ENCODE data around the gene PRPH. TPM values are rescaled to one million over a fixed set of nuclear protein-coding genes. Genes with fewer than 3 reads are reported as not detected.
"Not testable (repeated sequence)": the region's sequence is repeated elsewhere in the genome, so short reads cannot be mapped to it uniquely, and the experiment has no call there.

The PRPH gene
- total RNA-seq, 1 experiment from 2014 or later, result 0.11 TPM

GRCh38 chr12:49298160-49298559, 3.2 kb downstream of the PRPH start:
- DNase-seq (ENCODE audit: low read depth), result no peak

DNA sequence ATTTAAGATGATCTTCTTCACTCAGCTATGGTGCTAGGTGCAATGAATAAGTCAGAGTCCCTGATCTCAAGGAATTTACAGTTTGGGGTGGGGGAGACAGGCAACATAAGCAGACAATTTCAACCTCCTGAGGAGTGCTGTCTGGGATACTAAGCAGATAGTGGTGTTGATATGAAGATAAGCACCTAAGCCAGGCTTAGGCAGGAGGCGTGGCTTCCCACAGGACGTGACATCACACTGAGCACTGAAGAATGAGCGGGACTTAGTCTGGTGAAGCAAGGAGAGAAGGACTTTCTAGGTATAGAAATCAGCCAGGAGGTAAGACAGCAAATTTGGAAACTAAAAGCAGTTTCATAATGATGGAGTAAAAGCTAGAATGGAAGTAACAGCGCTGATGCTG, 6.8 kb downstream of the PRPH start:
- DNase-seq (ENCODE audit: low read depth), result no peak

DNA sequence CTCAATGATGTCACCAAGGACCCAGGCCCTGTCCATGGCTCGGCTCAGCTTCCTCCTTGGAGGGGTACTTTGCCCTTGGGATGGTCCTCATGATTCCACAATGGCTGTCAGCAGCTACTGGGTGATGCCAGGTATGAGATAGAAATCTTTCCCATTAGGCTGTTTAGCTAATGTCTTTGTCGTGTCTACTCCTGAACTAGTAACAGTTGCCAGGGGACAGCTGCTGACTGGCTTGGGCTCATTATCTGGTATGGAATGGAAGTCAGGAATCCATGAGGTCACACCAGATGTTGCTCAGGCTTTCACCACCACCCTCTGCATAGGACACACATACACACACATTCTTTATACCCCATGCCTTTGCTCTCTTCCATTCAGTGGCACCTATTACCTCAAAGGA, 9.2 kb downstream of the PRPH start:
- DNase-seq (ENCODE audit: low read depth), result peak; percentile 60

DNA sequence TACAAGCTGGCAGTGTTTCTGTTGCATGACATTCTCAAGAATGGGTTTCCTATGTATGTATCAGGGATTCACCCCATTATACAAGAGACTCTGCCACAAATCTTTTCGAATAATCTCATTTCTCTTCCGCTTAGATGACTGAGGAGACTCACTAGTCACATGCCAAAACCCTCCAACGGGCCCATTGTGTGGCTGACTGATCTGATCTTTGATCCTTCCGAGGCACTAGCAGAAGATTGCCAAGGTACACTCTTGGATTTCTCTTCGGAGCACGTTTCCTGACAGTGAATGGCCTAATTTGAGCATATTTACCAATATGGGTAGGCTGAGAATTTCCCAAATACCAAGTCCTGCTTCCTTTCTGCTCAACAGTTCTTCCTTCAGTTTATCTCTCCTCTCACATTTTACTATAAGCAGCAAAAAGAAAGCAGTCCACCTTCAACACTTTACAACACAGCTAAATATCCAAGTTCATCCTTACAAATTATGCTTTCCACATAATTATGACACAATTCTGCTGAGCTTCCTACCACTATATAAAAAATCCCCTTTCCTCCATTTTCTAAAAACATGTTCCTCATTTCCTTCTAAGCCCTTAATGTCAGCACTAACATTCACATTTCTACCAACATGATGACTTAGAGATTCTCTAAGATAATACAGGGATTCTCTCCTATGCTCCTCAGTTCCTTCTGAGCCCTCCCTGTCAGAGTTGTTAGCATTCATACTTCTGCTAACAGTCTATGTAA, 11.0 kb downstream of the PRPH start:
- DNase-seq (ENCODE audit: low read depth), result no peak

DNA sequence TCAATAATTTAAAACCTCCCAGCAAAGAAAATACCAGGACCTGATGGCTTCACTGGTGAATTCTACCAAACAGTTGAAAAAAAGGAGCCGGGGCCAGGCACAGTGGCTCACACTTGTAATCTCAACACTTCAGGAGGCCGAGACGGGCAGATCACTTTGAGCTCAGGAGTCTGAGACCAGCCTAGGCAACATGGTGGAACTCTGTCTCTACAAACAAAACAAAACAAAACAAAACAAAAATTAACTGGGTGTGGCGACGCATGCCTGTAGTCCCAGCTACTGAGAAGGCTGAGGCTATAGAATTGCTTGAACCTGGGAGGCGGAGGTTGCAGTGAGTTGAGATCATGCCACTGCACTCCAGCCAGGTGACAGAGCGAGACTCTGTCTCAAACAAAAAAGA, 14.4 kb downstream of the PRPH start:
- DNase-seq (ENCODE audit: low read depth), result no peak

GRCh38 chr12:49310451-49311000, 15.6 kb downstream of the PRPH start:
- not testable (repeated sequence) for DNase-seq (ENCODE audit: low read depth)

DNA sequence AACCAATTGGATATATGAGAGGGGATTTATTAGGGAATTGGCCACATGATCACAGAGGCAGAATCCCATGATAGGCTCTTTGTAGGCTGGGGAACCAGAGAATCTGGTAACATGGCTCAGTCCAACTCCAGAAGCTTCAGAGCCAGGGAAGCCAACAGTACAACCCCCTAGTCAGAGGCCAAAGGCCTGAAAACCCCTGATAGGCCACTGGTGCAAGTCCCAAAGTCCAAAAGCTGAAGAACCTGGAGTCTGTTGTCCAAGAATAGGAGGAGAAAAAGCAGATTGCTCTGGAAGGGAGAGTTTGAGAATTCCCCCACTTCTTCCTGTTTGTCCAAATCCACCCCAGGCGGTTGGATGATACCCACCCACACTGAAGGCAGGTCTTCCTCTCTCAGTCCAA, 19.9 kb downstream of the PRPH start:
- no peak for DNase-seq (ENCODE audit: low read depth)

GRCh38 chr12:49317118-49317517, 22.2 kb downstream of the PRPH start:
- DNase-seq (ENCODE audit: low read depth), result not testable (repeated sequence)

GRCh38 chr12:49320411-49321103, 25.6 kb downstream of the PRPH start:
- DNase-seq (ENCODE audit: low read depth), result not testable (repeated sequence)

- DNase-seq (ENCODE audit: low read depth), result no peak
Measured at GRCh38 chr12:49322367-49322707, 27.4 kb downstream of the PRPH start.

DNA sequence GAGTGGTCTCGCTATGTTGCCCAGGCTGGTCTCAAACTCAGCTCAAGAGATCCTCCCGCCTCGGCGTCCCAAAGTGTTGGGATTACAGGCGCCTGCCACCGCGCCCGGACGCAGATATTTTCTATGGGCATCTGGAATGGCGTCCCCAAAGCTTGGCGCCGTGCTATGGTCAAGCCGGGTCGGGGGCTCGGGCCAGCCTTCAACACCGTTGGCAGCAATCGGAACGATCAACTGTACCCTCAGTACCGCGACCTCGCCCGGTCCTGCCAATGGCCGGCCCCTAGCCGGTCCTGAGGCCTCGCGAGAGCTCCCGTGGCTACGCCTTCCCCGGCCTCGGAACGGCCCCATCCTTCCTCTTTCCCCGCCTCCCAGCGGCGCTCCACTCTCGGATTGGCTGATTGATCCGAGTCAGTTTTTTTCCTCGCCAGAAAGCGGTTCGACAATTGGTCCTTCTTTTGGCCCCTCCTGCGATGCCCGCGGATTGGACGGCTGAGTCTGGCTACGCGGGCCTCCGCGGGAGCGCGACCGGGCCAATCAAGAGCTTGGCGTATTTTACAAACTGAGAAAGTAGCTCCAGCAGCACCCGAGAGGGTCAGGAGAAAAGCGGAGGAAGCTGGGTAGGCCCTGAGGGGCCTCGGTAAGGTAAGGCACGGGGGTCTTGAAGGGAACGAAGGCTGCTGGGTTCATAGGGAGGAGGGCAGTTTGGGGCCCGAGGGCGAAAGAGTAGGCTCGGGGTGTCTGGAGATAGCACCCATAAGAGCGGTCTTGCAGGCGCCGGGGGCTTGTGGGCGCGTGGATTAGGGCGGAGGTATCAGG, 28.0 kb downstream of the PRPH start, which contains the start of gene TROAP:
Gene TROAP, plus strand, starts transcription at position 548 of the 816 bp plus-strand sequence. CDS start 354 bp downstream, outside the sequence.
- peak; percentile 99 for DNase-seq (ENCODE audit: low read depth)

DNA sequence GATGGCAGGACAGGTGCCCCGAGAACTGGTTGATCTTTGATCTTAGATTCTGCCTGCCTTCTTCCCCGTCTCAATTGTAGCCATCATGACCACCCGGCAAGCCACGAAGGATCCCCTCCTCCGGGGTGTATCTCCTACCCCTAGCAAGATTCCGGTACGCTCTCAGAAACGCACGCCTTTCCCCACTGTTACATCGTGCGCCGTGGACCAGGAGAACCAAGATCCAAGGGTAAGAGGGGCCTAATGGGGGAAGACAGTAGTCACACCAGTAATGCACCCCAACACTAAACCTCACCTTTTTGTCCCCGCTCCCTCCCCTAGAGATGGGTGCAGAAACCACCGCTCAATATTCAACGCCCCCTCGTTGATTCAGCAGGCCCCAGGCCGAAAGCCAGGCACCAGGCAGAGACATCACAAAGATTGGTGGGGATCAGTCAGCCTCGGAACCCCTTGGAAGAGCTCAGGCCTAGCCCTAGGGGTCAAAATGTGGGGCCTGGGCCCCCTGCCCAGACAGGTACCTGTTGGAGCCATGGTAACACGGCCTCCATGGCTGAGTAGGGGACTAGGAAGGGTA, 28.7 kb downstream of the PRPH start:
- no peak for DNase-seq (ENCODE audit: low read depth)

- DNase-seq (ENCODE audit: low read depth), result no peak
Measured at GRCh38 chr12:49325606-49326005, 30.7 kb downstream of the PRPH start.

- DNase-seq (ENCODE audit: low read depth), result no peak
Measured at GRCh38 chr12:49327368-49327767, 32.4 kb downstream of the PRPH start.

DNA sequence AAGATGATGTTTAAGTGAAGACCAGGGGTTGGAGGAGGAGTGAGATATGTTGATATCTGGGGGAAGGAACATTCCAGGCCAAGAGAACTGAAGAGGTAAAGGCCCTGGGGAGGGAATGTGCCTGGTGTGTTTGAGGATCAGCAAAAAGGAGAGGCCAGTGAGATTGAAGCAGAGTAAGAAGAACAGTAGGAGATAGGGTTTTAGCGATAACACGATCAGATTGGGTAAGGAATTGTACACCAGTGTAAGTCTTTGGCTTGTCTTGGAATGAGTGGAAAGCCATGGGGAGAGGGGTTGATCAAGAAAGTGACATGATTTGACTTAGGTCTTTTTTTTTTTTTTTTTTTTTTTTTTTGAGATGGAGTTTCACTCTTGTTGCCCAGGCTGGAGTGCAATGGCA, 32.9 kb downstream of the PRPH start:
- DNase-seq (ENCODE audit: low read depth), result no peak

DNA sequence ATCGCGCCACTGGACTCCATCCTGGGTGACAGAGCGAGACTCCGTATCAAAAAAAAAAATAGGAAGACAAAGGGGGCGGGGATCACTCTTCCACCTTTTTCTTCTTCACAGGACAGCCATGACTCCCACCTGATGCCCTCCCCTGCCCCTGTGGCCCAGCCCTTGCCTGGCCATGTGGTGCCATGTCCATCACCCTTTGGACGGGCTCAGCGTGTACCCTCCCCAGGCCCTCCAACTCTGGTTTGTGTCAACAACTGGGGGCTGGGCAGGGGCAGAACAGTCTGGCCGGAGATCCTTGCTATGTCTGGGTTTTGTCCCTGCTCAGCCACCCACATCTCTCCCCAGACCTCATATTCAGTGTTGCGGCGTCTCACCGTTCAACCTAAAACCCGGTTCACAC, 33.9 kb downstream of the PRPH start:
- no peak for DNase-seq (ENCODE audit: low read depth)

GRCh38 chr12:49330032-49330619, 35.2 kb downstream of the PRPH start:
- DNase-seq (ENCODE audit: low read depth), result no peak

DNA sequence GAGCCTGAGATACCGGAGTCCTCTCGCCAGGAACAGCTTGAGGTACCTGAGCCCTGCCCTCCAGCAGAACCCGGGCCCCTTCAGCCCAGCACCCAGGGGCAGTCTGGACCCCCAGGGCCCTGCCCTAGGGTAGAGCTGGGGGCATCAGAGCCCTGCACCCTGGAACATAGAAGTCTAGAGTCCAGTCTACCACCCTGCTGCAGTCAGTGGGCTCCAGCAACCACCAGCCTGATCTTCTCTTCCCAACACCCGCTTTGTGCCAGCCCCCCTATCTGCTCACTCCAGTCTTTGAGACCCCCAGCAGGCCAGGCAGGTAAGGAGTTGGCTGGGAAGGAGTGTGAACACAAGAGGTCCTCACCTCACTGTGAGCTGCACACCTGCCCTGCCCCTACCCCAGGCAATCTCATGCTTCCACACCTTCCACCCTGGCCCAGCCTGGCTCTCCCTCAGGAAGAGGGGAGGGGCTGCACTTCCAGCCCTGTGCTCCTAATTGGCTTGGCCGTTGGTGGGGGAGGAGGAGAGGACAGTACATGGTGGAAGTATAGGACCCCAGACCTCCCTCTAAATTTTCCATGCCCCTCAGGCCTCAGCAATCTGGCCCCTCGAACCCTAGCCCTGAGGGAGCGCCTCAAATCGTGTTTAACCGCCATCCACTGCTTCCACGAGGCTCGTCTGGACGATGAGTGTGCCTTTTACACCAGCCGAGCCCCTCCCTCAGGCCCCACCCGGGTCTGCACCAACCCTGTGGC, 35.9 kb downstream of the PRPH start:
- DNase-seq (ENCODE audit: low read depth), result no peak

DNA sequence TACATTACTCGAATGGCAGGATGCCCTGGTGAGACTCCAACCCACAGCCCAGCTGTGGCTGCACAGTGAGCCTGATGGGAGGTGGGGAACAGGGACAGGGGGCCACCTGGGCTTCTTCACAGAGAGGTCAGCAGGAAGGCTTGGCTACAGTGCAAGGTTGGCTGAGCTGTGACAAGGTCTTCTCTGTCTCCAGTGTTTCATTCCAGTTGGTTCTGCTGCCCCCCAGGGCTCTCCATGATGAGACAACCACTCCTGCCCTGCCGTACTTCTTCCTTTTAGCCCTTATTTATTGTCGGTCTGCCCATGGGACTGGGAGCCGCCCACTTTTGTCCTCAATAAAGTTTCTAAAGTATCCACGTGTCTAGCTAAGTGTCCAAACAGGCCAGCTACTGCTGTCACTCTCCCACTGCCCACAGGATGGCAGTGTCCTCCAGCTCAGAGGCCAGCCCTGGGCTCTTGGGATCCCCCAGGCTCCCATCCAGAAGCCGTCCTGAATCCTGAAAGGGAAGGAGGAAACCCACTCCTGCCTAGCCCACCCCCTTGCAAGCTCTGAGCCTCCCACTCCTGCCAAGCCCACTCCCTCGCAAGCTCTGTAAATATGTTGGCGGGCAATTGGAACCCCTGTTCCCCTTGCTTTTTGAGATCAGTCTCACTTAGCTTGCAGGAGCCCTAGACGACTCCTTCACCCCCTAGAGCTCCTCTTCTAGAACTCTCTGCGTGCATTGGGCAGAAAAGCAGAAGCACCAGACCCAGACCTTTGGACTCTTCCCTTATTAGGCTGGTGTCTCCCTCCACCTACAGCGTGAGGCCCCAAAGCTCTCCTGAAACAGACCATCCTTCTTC, 36.7 kb downstream of the PRPH start:
- DNase-seq (ENCODE audit: low read depth), result peak; percentile 63

- no peak for DNase-seq (ENCODE audit: low read depth)
Measured at GRCh38 chr12:49332441-49332861, 37.5 kb downstream of the PRPH start.

Measured in LHCN-M2 (cell line).